OCI-LY3 (cell line): ENCODE results near the gene TMEM169.

Experiments used
- H2AFZ ChIP-seq: fragments of 200-600, 300-600 bp; shearing (Covaris generic); 2 replicates; pipeline ENCODE4 v1.6.0; 2014; ENCODE audit warnings: antibody characterized with exemption, low read depth, low read length
- H3K27ac ChIP-seq: fragments of 200-600, 300-600 bp; sonication (generic); 2 replicates; pipeline ENCODE4 v1.5.1; 2014; ENCODE audit warnings: mild to moderate bottlenecking, low read length, moderate library complexity, mixed read lengths
- H3K27me3 ChIP-seq: fragments of 200-600, 300-600 bp; sonication (generic); 2 replicates; pipeline ENCODE4 v1.6.1; 2014; ENCODE audit warnings: low read depth, low read length, mixed read lengths
- H3K36me3 ChIP-seq: fragments of 200-600, 300-600 bp; sonication (generic); replicated peaks from 2 replicates; pipeline ENCODE3; 2014; ENCODE audit warnings: low read depth, low read length, mixed read lengths
- H3K4me1 ChIP-seq: fragments of 300-600, 200-600 bp; sonication (generic); 2 replicates; pipeline ENCODE4 v1.6.1; 2014; ENCODE audit warnings: low read length, mixed read lengths
- H3K4me2 ChIP-seq: fragments of 200-600, 300-600 bp; sonication (generic); 2 replicates; pipeline ENCODE4 v1.6.1; 2014; ENCODE audit warnings: low read length, mixed read lengths
- H3K4me3 ChIP-seq: fragments of 300-600, 200-600 bp; sonication (generic); 2 replicates; pipeline ENCODE4 v1.5.1; 2014; ENCODE audit warnings: antibody characterized with exemption, mild to moderate bottlenecking, low read length, moderate library complexity
- H3K79me2 ChIP-seq: fragments of 300-600, 200-600 bp; shearing (Covaris generic); 2 replicates; pipeline ENCODE4 v1.6.1; 2014; ENCODE audit warnings: mild to moderate bottlenecking, low read length, mixed read lengths
- H3K9ac ChIP-seq: fragments of 300-600, 200-600 bp; shearing (Covaris generic); 2 replicates; pipeline ENCODE4 v1.6.0; 2014; ENCODE audit warnings: mild to moderate bottlenecking, low read length, moderate library complexity
- H3K9me3 ChIP-seq: fragments of 200-600, 300-600 bp; shearing (Covaris generic); 2 replicates; pipeline ENCODE4 v1.6.1; 2014; ENCODE audit warnings: low read length, mixed read lengths; ENCODE audit not compliant: insufficient read depth
- H4K20me1 ChIP-seq: fragments of 200-600, 300-600 bp; sonication (generic); 2 replicates; pipeline ENCODE4 v1.6.1; 2016; ENCODE audit warnings: low read length, mixed read lengths; ENCODE audit not compliant: insufficient read depth
- EZH2phosphoT487 ChIP-seq: fragments of 200-600 bp; shearing (Covaris generic); IDR thresholded peaks from 2 replicates; pipeline ENCODE4 v1.6.1; 2018; ENCODE audit warnings: antibody characterized with exemption, mixed run types, low read depth
- TF ChIP-seq, protein P1 (sequence below): fragments of 200-600, 300-600 bp; sonication (generic); IDR thresholded peaks from 2 replicates; pipeline ENCODE4 v1.5.1; 2014; ENCODE audit warnings: antibody characterized with exemption, low read length, low read depth

TMEM169 gene

DNA sequence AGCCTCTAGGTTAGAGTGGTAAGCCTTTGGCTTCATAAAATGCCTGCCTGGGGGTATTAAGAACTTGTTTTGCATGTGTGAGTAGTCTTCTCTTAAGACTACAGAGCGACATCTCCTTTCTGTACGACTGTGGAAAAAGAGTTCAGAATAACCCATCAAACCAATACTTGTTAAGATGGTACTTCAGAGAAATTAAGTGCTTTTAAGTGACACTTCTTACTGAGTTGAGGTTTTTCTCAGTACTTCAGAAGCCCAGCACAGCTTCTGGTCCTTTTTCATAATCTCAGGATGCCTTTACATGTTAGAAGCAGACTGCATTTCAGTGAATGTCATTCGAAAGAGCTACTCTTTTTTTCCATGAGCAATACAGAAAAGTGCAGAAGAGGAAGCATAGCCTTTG lies 38.3 kb downstream of the TMEM169 start:
- peaks cover 83% of the 10 kb centered on the region for H3K79me2 ChIP-seq
- no peak overlapping the region for H3K4me2 ChIP-seq
- no peak overlapping the region for H3K9ac ChIP-seq
- peaks cover 80% of the 10 kb centered on the region for H3K36me3 ChIP-seq
- H3K4me3 ChIP-seq: no peak overlapping the region
- no peaks in the 10 kb centered on the region for H4K20me1 ChIP-seq
- H2AFZ ChIP-seq: no peak overlapping the region
- no peaks in the 10 kb centered on the region for H3K9me3 ChIP-seq
- peaks cover 6% of the 10 kb centered on the region for H3K4me1 ChIP-seq
- TF ChIP-seq, protein P1, sequence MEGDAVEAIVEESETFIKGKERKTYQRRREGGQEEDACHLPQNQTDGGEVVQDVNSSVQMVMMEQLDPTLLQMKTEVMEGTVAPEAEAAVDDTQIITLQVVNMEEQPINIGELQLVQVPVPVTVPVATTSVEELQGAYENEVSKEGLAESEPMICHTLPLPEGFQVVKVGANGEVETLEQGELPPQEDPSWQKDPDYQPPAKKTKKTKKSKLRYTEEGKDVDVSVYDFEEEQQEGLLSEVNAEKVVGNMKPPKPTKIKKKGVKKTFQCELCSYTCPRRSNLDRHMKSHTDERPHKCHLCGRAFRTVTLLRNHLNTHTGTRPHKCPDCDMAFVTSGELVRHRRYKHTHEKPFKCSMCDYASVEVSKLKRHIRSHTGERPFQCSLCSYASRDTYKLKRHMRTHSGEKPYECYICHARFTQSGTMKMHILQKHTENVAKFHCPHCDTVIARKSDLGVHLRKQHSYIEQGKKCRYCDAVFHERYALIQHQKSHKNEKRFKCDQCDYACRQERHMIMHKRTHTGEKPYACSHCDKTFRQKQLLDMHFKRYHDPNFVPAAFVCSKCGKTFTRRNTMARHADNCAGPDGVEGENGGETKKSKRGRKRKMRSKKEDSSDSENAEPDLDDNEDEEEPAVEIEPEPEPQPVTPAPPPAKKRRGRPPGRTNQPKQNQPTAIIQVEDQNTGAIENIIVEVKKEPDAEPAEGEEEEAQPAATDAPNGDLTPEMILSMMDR: no peak
- TF ChIP-seq EZH2phosphoT487: no peak
- no peaks in the 10 kb centered on the region for H3K27me3 ChIP-seq
- H3K27ac ChIP-seq: no peak overlapping the region

DNA sequence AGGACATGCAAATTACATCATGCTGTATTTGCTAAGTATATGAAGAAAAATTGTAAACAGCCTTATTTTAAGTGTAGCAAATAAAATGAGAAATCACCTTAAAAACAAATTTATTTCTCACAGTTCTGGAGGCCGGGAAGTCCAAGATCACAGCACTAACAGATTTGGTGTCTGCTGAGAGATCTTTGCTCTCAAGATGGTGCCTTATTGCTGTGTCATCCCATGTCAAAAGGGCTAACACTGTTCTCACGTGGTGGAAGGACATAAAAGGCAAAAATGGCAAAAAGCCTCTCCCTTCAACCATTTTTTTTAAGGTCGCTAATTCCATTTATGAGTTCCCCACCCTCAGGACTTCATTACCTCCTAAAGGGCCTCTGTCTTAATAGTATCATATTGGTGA lies 39.5 kb downstream of the TMEM169 start:
- TF ChIP-seq, protein P1: no peak
- no peak for TF ChIP-seq EZH2phosphoT487
- Histone ChIP-seq H3K4me1 (no peaks in the 10 kb centered on the region), H3K27ac (no peak overlapping the region), H3K9me3 (no peaks in the 10 kb centered on the region), H3K4me3 (no peak overlapping the region), H2AFZ (no peak overlapping the region), H3K79me2 (peaks cover 78% of the 10 kb centered on the region), H3K27me3 (no peaks in the 10 kb centered on the region), H3K9ac (no peak overlapping the region), H3K4me2 (no peak overlapping the region), H3K36me3 (peaks cover 75% of the 10 kb centered on the region), H4K20me1 (no peaks in the 10 kb centered on the region)

DNA sequence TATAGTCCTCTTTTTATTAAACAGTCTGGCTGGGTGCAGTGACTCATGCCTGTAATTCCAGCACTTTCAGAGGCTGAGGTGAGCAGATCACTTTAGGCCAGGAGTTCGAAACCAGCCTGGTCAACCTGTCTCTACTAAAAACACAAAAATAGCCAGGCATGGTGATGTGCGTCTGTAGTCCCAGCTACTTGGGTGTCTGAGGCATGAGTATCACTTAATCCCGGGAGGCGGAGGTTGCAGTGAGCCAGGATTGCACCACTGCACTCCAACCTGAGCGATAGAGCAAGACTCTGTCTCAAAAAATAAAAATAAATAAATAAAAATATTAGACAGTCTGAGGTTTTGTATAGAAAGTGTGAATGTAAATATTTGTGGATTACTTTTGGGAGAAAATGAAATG lies 45.2 kb downstream of the TMEM169 start:
- Histone ChIP-seq H3K4me3 (no peak overlapping the region), H3K9me3 (no peaks in the 10 kb centered on the region), H4K20me1 (no peaks in the 10 kb centered on the region), H3K79me2 (peaks cover 51% of the 10 kb centered on the region), H3K4me2 (no peak overlapping the region), H3K27ac (no peak overlapping the region), H3K4me1 (no peaks in the 10 kb centered on the region), H3K9ac (no peak overlapping the region), H3K36me3 (peaks cover 63% of the 10 kb centered on the region), H3K27me3 (no peaks in the 10 kb centered on the region), H2AFZ (no peak overlapping the region)
- TF ChIP-seq, protein P1: no peak
- no peak for TF ChIP-seq EZH2phosphoT487

DNA sequence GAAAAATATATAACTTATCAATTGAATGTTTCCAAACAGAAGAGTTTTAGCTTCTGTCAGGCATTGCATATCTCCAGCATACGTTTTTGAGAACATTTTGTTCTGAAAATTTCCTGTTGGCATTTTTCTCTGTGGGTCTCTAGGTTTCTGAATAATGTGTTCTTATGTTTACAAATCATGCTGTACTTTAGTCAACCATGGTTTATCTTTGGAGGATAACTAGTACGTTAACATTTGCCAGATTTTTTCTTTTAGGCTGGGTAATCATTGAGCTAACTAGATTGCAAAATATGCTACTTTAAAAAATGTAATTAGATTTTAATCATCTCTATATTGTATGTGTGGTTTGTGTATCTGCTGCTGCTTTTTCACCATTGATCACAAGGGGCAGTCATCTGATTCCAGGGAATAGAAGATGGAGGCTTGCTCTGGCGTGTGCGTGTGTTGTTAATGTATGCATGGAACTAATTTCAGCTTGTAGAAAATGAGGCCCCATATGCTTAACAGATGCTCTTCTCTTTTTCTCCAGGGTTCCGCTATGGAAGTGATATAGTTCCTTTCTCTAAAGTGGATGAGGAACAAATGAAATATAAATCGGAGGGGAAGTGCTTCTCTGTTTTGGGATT lies 48.7 kb downstream of the TMEM169 start:
- Histone ChIP-seq H3K4me1 (no peaks in the 10 kb centered on the region), H3K9ac (no peak overlapping the region), H3K4me3 (no peak overlapping the region), H4K20me1 (no peaks in the 10 kb centered on the region), H3K79me2 (peaks cover 53% of the 10 kb centered on the region), H3K36me3 (peaks cover 73% of the 10 kb centered on the region), H3K4me2 (no peak overlapping the region), H3K9me3 (no peaks in the 10 kb centered on the region), H3K27ac (no peak overlapping the region), H2AFZ (no peak overlapping the region), H3K27me3 (no peaks in the 10 kb centered on the region)
- no peak for TF ChIP-seq EZH2phosphoT487
- TF ChIP-seq, protein P1: no peak
